ENCODE measurements around the gene PPP2R2D.

- TF ChIP-seq SUZ12 (IDR thresholded peaks at IDR 0.05; ENCODE audit: extremely low read depth, insufficient read depth, insufficient read length): no peak
- no peak for TF ChIP-seq ZNF274 (IDR thresholded peaks at IDR 0.05; ENCODE audit: low read depth, low read length)
Measured at GRCh38 chr10:131862548-131862947, 38.3 kb upstream of the PPP2R2D start.

All from NT2/D1 (cell line).